OCI-M2 (cell line): ENCODE results near the gene GAN.
A peak's percentile ranks its signal among the peaks of the same experiment; 100 is the strongest.
"Not testable (repeated sequence)": the region's sequence is repeated elsewhere in the genome, so short reads cannot be mapped to it uniquely, and the experiment has no call there.

Experiments
- DNase-seq: peaks from one replicate; lab custom pipeline; 2025; ENCODE audit not compliant: unreplicated experiment; lab: John Stamatoyannopoulos, UW

The GAN gene

GRCh38 chr16:81397058-81397878 lies 82.5 kb downstream of the GAN start:
- no peak for DNase-seq

- no peak for DNase-seq
These were observed 83.2 kb downstream of the GAN start for GRCh38 chr16:81397879-81398520.

- no peak for DNase-seq
These were observed 85.1 kb downstream of the GAN start for GRCh38 chr16:81399909-81400308.

- no peak for DNase-seq
These were observed 86.5 kb downstream of the GAN start for GRCh38 chr16:81401035-81401950.

- DNase-seq, result no peak
These were observed 88.4 kb downstream of the GAN start for GRCh38 chr16:81403208-81403600.

GRCh38 chr16:81403601-81404391 lies 89.0 kb downstream of the GAN start:
- DNase-seq, result peak; percentile 4

GRCh38 chr16:81405002-81405401 lies 90.2 kb downstream of the GAN start:
- DNase-seq, result not testable (repeated sequence)

GRCh38 chr16:81405702-81406113 lies 90.9 kb downstream of the GAN start:
- no peak for DNase-seq

- no peak for DNase-seq
These were observed 93.7 kb downstream of the GAN start for GRCh38 chr16:81408409-81408950.

GRCh38 chr16:81409016-81409556 lies 94.3 kb downstream of the GAN start:
- no peak for DNase-seq

- DNase-seq, result no peak
These were observed 96.0 kb downstream of the GAN start for GRCh38 chr16:81410643-81411293.

GRCh38 chr16:81413245-81413990 lies 98.7 kb downstream of the GAN start:
- no peak for DNase-seq

- DNase-seq, result no peak
These were observed 101.0 kb downstream of the GAN start for GRCh38 chr16:81415751-81416150.

GRCh38 chr16:81416749-81417148 lies 102.0 kb downstream of the GAN start:
- no peak for DNase-seq

- DNase-seq, result no peak
These were observed 102.4 kb downstream of the GAN start for GRCh38 chr16:81417210-81417609.

- no peak for DNase-seq
These were observed 105.0 kb downstream of the GAN start for GRCh38 chr16:81419806-81420205.

GRCh38 chr16:81421126-81421525 lies 106.4 kb downstream of the GAN start:
- DNase-seq, result no peak

- no peak for DNase-seq
These were observed 106.8 kb downstream of the GAN start for GRCh38 chr16:81421536-81421935.

GRCh38 chr16:81422153-81422552 lies 107.4 kb downstream of the GAN start:
- not testable (repeated sequence) for DNase-seq
